Stimulated activated CD4-positive, alpha-beta T cell treated with anti-CD3 and anti-CD28 coated beads, Interleukin-2, amount 100 ng/mL, for 48 hours (primary cell): Measurements from ENCODE around the gene DCBLD2.

ENCODE experiments used
- DNase-seq, 2 donors: peaks; one replicate each; pipeline ENCODE4 v3.0.0-alpha.2; 2020

Gene DCBLD2, protein sequence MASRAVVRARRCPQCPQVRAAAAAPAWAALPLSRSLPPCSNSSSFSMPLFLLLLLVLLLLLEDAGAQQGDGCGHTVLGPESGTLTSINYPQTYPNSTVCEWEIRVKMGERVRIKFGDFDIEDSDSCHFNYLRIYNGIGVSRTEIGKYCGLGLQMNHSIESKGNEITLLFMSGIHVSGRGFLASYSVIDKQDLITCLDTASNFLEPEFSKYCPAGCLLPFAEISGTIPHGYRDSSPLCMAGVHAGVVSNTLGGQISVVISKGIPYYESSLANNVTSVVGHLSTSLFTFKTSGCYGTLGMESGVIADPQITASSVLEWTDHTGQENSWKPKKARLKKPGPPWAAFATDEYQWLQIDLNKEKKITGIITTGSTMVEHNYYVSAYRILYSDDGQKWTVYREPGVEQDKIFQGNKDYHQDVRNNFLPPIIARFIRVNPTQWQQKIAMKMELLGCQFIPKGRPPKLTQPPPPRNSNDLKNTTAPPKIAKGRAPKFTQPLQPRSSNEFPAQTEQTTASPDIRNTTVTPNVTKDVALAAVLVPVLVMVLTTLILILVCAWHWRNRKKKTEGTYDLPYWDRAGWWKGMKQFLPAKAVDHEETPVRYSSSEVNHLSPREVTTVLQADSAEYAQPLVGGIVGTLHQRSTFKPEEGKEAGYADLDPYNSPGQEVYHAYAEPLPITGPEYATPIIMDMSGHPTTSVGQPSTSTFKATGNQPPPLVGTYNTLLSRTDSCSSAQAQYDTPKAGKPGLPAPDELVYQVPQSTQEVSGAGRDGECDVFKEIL

DNA sequence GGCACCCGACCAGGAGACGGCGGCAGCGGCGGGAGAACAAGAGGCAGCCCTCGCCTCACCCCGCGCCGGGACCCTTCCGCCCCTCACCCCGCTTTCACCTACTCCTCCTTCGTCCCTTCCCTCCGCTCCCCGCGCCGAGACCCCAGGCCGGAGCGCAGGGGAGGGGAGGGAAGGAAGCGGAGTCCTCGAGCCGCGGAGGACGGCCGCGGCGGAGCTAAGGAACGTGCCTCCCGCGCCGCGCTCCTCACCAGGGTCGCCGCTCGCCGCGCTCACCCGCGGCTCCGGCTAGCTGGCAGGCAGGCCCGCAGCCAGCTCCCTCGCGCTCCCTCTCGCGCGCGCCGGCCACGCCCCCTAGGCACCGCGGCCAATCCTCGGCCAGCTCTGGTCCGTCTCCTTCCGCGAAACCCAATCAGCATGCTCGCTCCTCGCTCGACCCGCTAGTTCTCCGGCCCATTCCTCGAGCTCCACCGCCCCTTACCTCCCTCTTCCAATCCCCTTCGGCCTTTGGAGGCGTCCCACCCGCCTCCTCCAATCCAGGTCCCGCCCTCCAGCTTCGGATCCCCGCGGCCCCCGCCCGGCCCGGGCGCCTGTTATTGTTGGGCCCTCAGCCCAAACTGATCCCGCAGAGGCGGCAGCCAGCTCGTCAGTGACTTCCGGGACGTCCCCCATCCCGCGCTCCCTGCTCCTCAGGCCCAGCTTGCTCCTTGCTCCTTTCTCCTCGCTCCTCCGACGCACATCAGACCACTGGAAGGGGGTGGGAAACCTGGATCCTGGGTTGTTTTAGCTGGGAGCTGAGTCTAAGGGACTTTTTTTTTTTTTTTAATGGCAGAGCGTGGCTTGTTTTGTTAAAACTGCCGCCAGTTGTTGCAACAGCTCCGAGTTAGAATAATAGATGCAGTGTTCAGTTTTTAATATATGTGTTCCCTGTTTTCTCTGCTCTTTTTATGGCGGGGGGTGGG is at the start of gene DCBLD2:
DCBLD2 (minus strand) TSS at position 304 of the 959 bp plus-strand sequence. CDS start 369 bp downstream, outside the sequence.
- DNase-seq, result peak; percentile 86 to 88

DNA sequence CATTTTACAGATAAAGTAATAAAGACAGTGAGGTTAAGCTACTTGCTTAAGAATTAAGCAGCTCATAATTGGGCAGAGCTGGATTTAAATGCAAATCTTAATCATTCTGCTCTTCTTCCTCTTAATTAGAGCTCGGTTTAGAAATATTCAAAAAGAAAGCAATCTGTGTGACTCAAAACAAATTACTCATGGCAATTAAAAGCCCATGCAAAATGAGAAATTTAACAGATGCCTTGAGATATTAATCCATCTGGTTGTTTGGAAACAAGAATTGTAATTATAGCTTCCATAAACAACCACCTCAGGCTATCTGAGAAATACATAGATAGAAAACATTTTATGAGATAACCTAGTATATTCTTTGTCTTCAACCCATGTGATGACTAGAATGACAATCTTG is 44.2 kb upstream of the DCBLD2 start:
- no peak for DNase-seq

DNA sequence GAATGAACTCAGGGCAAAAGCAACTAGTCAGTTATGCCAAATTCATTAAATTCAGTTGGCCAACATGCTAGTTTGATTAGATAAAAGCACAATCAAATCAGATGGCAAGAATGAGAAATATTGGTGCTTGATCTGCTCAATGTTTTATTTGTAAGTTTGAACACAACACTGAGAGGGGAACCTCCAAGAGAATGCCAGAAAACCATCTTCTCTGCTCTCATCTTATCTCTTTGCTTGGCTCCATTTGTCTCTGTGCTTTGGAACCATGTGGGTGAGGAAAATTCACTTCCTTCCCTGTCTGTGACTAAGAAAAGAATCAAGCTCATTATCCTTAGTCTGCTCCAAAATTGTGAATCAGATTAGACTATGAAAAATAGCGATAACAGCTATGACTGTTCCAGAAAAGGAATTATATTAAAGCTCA is 43.6 kb upstream of the DCBLD2 start:
- no peak for DNase-seq

DNA sequence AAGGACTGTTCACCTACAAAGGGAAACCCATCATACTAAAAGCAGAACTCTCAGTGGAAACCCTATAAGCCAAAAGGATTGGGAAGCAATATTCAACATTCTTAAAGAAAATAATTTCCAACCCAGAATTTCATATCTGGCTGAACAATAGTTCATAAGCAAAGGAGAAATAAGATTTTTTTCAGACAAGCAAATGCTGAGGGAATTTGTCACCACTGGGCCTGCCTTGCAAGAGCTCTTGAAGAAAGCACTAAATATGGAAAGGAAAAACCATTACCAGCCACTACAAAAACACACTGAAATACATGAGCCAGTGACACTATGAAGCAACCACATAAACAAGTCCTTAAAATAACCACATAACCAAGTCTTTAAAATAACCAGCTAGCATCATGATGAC is 28.9 kb upstream of the DCBLD2 start:
- DNase-seq, result no peak

DNA sequence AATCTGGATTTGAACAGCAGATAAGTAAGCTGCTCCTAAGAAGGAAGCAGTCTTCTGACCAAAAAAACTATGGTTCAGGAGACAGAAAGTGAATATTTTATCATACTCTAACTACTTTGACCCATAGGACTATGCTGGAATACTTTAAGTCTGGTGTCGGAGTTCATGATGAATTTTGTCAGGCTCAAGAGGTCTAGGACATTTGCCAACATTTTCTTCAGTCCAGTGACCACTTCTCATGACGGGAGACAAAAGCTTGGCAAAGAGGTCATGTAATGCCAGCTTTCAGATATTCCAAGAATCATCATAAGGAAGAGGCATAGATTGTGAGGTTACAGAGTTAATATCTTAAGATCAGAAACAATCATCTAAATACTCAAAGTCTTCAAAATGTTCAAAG is 20.5 kb upstream of the DCBLD2 start:
- no peak for DNase-seq

DNA sequence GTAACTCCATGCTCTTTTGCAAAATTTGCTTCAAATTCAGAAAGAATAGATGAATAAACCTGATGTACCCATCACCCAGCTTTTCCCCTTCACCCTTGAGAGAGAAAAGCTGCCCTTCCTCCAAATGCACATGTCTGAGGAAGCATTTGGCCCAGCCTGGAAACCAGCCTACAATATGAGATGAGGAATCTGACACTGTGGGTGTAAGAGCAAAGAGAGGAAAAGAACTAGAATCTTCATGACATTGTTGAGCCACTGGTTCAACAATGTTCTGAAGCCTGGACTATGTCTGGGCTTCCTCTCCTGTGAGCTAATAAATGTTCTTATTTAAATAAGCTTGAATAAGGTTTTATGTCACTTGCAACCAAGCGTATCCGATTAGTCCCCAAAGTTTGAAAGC is 18.7 kb upstream of the DCBLD2 start:
- DNase-seq, result no peak

DNA sequence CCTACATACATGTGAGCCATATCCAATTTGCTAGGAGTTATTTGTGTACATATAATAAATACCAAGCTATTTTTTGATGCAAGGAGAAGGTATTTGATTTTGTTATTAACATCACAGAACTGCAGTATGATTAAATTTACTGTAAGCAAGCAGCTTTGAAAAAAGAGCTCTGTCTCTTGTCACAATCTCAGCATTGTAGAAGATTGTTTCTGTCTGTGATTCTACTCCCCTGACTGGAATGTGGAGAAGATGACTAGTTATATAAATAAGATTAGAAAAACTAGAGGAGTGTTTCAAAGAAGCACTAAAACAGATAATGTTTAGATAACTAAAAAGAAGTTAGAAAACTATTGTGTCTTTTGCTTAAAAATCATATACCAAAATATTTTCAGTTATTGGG is 17.1 kb upstream of the DCBLD2 start:
- DNase-seq, result no peak

DNA sequence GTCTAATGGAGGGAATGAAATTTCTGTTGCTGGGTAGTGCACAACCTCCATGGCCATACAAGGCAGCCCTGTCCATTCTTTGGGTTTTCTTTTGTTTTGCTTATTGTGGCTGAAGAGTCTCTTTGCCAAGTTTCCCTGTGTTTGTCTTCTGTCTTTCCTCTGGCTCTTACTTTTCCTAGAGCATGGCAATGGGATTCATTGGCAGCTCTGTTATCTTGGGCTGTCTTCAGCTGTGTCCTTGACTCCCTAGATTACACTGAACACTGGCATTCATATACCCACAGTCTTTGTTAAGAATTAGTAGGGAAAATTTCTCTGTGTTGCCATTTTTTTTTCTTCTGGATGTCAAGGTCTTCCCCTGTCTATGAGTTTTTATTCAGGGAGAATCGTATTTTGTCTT is 16.1 kb upstream of the DCBLD2 start:
- DNase-seq, result no peak

DNA sequence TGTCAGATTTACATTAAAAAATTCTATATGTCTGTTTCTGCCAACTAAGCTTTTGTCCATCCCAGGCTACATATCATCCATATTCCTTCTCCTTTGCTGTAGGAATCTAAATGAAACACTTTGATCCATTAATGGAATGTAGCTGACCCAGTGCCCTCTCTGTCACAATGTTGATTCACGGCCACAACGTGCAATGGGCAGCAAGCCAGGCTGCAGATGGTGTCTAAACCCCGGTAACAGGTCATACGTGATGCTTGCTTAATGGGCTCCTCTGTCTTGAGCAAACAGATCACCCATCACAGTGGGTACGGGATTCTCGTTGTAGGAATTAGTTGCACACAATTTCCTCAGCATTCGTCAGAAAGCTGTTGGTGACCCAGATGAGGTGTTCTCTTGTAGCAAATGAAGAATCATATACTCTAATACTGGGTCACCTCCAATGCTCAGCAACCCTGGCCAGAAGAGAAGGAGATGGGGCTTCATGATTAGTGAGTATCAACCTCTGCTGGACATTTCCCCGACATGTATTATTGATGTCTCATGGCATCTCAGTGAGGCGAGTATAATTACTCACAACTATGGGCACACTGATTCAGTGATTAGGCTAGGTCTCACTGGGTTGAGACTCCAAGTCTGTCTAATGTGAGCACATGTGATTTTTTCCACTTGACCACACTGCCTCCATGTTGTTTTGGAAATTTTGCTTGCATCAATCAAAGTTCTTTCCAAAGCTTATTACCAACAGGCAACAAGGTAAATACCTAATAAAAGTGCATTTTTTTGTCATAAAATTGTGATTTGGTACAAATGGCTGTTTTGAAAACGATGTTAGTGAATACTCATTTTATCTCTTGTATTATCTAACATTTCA is 12.9 kb upstream of the DCBLD2 start:
- DNase-seq, result no peak

DNA sequence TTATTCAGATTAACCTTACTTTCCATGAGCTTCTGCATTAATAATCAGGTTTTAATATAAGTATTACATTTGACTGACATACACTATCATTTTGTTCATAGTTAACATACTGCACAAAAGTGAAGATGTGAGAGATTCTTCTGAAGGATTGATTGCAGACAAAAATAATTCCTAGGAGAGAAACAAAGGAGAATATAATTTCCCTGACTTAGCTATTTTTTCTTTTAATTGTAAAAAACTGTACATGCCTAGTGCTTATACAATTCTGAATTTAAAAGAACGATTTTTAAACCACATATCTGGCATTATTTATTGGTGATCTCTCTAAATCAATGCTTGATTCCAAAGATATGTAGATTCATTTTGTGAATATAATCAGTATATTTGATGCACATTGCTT is 11.0 kb upstream of the DCBLD2 start:
- no peak for DNase-seq

DNA sequence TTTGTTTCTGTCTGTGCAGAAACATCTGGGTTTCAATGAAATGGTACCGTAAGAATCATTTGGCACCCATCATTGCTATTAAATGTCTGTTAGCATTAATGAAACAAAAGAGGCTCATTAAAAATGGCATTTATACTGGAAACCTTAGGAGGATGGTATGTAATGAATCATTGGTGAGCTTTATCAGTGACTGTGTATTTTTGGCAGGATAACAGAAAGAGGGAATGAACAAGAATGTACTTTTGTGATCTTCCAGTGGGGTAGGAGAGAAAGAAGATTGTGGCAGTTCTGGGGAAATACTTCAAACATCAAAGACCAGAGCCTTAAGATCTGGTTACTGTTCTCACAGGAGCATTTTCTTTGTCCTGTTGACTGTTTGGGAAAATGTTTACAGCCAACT is 4.7 kb upstream of the DCBLD2 start:
- DNase-seq, result no peak

DNA sequence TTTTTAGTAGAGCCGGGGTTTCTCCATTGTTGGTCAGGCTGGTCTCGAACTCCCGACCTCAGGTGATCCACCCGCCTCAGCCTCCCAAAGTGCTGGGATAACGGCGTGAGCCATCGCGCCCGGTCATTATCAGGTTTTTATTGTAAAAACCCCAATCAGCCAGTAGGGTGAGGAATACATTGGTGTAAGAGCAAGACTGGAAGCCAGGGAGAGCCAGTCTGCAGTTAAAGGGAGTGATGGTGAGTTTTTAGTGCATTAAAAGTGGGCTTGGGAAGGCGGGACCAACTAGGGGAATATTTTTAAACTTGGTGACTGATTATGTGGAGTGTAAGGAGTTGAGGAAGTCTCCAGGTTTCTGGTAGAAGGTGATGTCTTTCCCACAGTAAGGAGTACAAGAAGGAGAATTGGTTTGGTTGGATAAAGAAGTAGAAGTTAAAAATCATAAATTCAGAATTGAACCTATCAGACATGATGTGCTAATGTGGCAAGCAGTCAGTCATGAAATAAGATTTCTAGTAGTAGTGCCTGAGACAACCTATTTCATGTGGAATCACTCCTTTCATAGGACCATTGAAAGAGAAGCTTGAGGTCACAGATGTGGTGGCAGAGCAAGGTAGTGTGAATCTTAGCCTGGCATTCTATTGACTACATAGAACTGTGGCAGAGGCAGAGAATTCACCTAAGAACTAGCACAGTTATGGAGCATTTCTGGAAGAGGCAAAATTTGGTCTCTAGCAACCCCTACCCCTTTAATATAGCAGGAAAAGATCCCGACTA is 2.4 kb upstream of the DCBLD2 start:
- no peak for DNase-seq

DNA sequence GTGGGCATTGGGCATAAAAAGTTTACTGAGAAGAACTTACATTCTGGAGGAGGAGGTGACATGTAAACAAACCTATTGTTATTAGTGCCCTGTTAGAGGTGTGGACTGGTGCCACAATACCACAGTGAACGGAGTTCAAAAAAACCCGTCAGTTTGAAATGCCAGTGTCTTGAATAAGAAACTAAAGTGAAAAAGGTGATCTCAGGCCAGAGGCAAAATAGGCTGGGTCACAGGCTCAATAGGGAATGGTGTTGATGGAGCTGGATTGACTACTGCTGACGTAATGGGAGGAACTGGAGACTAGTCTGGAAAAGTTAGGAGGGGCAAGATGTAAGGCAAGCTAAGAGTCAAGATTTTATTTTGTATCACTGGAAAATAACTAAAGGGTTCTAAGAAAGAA is 1.6 kb upstream of the DCBLD2 start:
- no peak for DNase-seq

DNA sequence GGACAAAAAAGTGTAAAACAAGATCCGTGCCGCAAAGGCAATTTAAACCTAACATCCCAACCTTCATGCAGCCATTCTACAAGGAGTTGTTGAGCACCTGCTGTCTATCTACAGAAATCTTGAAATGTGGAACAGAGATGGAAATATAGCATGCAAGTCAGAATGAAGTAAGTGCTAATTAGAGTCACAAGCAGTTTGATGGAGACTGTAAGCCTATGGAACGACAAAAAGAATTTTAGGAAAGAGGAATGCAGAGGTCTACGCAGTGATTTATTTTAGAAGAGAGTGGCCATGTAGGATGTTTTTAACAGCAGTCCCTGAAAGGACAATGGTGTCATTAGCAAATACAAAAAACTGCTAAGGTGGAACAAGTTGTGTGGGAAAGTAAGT is 851 bp upstream of the DCBLD2 start:
- no peak for DNase-seq

DNA sequence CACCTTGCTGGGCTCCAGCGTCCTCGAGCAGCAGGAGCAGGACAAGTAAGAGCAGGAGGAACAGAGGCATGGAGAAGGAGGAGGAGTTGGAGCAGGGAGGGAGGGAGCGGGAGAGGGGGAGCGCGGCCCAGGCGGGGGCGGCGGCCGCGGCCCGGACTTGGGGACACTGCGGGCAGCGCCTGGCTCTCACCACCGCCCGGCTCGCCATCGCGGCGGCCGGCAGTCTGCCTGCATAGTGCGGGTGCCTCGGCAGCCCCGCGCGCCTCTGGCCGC is 440 bp downstream of the DCBLD2 start:
- peak; percentile 1 to 3 for DNase-seq

DNA sequence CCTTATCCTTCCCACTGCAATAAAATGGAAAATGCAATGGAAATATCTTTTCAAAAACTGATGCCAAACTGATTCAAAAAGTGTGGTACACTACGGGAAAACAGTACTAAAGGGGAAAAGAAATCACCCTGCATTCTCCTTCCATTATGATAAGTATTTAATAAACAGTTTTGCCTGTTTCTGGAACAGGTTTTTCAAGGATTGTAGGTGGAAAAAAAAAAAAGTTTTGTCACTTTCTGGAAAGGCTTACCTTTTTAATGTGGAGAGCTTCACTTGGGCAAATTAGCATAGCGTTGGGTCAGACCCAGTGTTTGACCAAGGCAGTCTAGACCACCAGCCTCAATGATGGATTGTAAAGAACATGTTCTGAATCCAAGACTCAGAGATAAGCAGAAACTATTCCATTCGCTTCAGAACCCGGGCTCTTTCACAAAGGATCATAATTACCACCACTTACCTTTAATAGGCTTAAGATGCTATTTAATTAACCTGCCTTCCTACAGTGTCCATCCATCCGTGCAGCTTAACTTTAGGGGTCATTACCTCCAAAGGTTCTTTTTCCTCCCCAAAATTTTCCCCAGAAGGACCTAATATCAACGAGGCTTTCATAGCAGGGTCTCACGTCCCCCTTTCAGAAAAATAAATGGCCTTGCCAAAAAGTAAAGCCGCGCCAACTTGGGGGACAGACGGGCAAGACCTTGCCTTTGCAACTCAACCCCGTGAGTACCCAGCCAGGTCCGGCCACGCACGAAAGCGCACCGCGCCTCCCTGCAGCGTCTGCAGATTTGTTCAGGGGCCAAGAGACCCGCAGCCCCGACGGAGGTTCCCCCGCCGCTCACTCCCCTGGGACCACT is 1.0 kb downstream of the DCBLD2 start:
- no peak for DNase-seq

DNA sequence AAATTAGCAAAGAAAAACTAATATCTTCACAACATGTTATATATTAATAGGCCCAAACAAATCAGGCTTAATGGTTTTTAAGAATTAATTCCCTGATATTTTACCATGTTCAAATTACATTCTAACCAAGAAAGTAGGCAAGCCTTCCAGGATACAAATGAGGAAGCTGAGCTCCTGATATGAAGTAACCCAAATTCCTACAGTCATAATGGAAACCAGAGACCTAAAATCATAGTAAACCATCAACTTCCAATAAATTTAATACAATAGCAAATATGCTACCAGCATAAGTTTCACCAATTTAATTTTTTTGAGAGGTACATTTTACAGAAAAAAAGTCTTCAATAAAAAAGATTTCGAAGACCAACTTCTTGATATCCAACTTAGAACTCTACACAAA is 3.8 kb downstream of the DCBLD2 start:
- DNase-seq, result no peak

DNA sequence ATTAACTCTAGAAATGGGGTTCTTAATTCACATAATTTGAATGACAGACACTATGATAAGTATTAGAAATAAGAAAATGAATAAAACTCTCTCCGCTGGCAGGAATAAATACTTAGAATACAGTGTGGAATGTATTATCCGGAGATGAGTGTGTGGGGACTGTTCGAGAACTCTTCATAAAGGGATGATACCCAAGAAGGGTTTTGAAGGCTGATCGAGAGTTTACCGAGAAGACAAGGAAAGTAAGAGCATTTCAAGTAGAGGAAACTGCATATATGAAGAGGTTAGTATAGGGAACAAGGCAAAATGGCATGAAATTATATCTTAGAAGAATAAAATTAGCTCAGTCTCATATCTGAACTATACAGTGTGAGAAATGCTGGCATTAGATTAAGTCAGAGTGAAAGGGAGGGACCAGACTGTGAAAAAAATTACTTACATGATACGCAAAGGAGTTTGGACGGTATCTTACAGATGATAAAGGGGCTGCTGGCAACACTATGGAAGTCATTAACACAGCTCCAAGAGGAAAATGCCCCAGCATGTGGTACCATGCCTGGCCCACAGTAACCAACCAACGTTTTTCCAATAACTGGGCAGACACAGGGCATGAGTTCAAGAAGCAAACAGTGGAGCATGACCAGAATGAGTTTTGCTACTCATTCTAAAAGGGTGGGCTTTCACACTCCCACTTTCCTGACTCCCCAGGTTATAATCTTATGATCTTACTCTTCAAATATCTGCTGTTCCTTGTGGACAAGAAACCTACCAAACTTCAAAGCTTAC is 6.5 kb downstream of the DCBLD2 start:
- DNase-seq, result no peak

DNA sequence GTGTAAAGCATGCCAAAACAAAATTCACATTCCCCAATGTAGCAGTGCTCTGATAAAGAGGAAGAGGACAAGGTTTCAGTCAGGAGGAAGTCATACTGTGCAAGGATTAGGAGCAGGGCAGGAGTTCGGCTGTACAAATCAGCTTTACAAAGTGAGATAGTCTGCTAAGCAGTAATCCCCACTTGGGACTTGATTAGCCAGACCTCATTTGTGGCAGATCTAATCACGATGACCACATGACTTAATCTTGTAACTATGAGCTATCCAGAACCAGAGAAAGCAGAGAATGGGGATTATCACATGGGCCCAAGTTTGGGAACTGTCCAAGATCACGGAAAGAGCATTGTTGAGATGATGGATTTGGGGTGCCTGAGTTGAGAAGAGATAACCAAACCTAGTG is 7.8 kb downstream of the DCBLD2 start:
- DNase-seq, result no peak

DNA sequence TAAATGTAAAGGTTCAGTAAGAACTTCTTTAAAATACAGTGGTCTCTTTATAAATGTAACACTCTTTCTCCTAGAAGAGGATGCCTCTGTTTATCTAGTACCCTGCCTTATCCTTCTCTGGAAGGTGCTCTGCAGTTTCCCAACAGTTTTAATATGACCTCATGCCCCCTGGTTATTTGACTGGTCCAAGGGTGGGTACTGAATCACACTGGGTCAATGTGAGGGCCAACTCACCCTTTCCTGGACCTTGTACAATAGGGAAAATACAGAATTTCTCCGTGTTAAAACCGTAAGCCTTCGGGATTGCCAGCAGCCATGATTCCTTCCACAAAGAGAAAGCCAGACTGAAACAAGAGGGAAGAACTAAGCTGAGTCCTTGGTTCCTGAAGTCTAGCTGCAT is 9.2 kb downstream of the DCBLD2 start:
- DNase-seq, result no peak
